ENCODE measurements around the gene MIGA1.

- TF ChIP-seq NFIC (IDR thresholded peaks at IDR 0.05; ENCODE audit: low read depth, low read length): no peak
- TF ChIP-seq CTCF (IDR thresholded peaks at IDR 0.05 in 2 of 3, conservative IDR thresholded peaks at IDR 0.05 in 1 of 3; ENCODE audit: control insufficient read depth in 2 of 3, extremely low read depth in 1 of 3, insufficient read depth in 1 of 3, low read depth in 3 of 3, low read length in 3 of 3): no peak
- no peak for TF ChIP-seq BHLHE40 (IDR thresholded peaks at IDR 0.05; ENCODE audit: borderline replicate concordance in 1 of 2, low read depth in 2 of 2, low read length in 1 of 2)
- TF ChIP-seq HDAC6 (IDR thresholded peaks at IDR 0.05; ENCODE audit: unreplicated experiment): no peak
Measured at GRCh38 chr1:77881061-77881460, 101.6 kb downstream of the MIGA1 start.

Data from GM12878 (cell line).